ENCODE measurements around the gene MUSTN1.

DNA sequence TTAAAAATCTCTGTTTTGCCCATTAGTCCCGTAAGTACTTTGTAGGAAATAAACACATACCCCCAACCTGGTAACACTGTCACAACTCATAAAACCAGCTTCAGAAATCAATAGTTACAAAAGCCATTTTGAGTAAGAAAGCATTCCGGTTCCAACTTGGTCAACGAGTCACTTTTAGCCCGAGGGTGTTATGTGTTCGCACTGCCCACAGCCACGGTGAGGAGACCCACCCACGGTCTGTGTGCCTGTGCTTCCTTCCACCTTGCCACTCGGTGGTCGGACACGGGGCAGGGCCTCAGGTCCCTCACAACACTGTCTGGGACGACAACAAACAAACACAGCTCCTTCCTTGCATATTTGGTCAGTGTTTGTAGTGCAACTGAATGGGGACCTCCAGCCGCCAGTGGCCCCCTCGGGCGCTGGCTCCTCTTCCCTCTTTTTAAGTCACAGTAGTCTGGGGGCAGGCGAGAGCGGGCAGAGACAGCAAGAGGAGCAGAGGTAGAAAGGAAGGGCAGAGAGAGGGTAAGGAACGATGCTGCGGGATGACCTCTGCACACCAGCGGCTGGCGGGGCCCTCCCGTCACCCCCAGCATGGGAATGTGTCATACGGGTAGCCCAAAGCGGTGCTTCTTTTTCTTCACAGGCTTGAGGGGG lies 5.2 kb upstream of the MUSTN1 start:
- no peak for TF ChIP-seq POLR2A (IDR thresholded peaks at IDR 0.05)
- TF ChIP-seq, protein P1, sequence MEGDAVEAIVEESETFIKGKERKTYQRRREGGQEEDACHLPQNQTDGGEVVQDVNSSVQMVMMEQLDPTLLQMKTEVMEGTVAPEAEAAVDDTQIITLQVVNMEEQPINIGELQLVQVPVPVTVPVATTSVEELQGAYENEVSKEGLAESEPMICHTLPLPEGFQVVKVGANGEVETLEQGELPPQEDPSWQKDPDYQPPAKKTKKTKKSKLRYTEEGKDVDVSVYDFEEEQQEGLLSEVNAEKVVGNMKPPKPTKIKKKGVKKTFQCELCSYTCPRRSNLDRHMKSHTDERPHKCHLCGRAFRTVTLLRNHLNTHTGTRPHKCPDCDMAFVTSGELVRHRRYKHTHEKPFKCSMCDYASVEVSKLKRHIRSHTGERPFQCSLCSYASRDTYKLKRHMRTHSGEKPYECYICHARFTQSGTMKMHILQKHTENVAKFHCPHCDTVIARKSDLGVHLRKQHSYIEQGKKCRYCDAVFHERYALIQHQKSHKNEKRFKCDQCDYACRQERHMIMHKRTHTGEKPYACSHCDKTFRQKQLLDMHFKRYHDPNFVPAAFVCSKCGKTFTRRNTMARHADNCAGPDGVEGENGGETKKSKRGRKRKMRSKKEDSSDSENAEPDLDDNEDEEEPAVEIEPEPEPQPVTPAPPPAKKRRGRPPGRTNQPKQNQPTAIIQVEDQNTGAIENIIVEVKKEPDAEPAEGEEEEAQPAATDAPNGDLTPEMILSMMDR (IDR thresholded peaks at IDR 0.05) = no peak

Measured in lower leg skin (tissue), 3 donors.